Measurements from ENCODE around the gene GREB1. TPM values are rescaled to one million over a fixed set of nuclear protein-coding genes. Genes with fewer than 3 reads are reported as not detected.

Gene GREB1
- total and polyA plus RNA-seq, 2 of the 13 experiments (the other 11 are each of a cell fraction or from before 2014, with no cell fraction given): 31.3 to 61.2 TPM

DNA sequence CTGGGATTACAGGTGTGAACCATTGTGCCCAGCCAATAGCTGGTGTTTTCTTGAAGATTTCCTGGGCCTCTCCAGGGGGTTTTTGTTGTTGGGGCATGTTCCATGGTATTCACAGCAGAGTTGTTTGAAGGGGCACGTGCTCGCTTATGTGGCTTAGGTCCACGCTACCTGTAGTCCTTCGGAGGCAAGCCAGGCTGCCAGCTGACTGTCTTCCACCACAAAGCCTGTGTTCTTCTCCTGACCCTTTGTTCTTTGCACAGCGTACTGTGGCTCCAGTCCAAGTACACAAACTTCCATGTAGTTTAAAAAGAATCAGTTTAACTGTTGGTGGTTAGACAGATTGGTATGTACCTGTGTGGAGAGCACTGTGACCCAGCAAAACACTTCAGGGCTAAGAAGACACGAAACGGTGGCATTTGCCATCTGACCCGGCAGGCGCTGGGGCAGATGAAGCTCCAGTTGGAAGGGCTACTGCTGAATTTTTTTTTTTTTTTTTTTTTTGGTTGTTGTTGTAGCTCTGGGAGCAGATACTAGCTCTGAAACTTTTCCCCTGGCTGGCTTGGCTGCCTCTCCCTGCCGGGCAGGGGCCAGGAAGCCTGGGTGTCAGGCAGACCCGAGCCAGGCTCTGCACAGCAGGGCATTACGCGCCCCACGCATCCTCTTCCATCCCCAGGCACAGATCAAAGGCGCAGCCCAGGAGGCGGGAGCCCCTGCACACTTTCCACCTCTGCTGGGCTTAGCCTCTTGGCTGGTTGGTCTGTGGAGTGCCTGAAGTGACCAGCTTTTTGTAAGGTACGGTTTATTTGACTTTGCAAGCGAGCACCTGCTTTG is 5.7 kb downstream of the GREB1 start (continued):
- TF ChIP-seq CBX5 (CRISPR knock-in tag; IDR thresholded peaks at IDR 0.05; ENCODE audit: borderline replicate concordance) (0 out of 2 replicates have a peak, but pooled peaks have one; percentile 23), NFYC (CRISPR knock-in tag; IDR thresholded peaks at IDR 0.05) (no peak), HNF4A (CRISPR knock-in tag; IDR thresholded peaks at IDR 0.05) (peak; percentile 92), SMARCE1 (IDR thresholded peaks at IDR 0.05; ENCODE audit: borderline replicate concordance) (no peak), ASH2L (IDR thresholded peaks at IDR 0.05; ENCODE audit: insufficient read length, low read depth, low read length) (peak; percentile 67), FOXO1 (CRISPR knock-in tag; IDR thresholded peaks at IDR 0.05) (peak; percentile 90), ZMAT3 (CRISPR knock-in tag; conservative IDR thresholded peaks at IDR 0.05) (0 out of 2 replicates have a peak, but pooled peaks have one; percentile 35), TMF1 (CRISPR knock-in tag; IDR thresholded peaks at IDR 0.05; ENCODE audit: low read depth) (peak; percentile 68), THYN1 (CRISPR knock-in tag; IDR thresholded peaks at IDR 0.05; ENCODE audit: borderline replicate concordance, low read depth) (no peak), SP2 (CRISPR knock-in tag; IDR thresholded peaks at IDR 0.05) (no peak)
- TF ChIP-seq, protein P1, sequence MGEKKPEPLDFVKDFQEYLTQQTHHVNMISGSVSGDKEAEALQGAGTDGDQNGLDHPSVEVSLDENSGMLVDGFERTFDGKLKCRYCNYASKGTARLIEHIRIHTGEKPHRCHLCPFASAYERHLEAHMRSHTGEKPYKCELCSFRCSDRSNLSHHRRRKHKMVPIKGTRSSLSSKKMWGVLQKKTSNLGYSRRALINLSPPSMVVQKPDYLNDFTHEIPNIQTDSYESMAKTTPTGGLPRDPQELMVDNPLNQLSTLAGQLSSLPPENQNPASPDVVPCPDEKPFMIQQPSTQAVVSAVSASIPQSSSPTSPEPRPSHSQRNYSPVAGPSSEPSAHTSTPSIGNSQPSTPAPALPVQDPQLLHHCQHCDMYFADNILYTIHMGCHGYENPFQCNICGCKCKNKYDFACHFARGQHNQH (CRISPR knock-in tag; IDR thresholded peaks at IDR 0.05): peak; percentile 92
- TF ChIP-seq, protein P2, sequence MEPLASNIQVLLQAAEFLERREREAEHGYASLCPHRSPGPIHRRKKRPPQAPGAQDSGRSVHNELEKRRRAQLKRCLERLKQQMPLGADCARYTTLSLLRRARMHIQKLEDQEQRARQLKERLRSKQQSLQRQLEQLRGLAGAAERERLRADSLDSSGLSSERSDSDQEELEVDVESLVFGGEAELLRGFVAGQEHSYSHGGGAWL (CRISPR knock-in tag; IDR thresholded peaks at IDR 0.05): peak; percentile 39; the same call in 1 of the 2 replicates
- TF ChIP-seq, protein P3, sequence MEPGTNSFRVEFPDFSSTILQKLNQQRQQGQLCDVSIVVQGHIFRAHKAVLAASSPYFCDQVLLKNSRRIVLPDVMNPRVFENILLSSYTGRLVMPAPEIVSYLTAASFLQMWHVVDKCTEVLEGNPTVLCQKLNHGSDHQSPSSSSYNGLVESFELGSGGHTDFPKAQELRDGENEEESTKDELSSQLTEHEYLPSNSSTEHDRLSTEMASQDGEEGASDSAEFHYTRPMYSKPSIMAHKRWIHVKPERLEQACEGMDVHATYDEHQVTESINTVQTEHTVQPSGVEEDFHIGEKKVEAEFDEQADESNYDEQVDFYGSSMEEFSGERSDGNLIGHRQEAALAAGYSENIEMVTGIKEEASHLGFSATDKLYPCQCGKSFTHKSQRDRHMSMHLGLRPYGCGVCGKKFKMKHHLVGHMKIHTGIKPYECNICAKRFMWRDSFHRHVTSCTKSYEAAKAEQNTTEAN (CRISPR knock-in tag; conservative IDR thresholded peaks at IDR 0.05): peak; percentile 83; the same call in 1 of the 2 replicates
- TF ChIP-seq, protein P4, sequence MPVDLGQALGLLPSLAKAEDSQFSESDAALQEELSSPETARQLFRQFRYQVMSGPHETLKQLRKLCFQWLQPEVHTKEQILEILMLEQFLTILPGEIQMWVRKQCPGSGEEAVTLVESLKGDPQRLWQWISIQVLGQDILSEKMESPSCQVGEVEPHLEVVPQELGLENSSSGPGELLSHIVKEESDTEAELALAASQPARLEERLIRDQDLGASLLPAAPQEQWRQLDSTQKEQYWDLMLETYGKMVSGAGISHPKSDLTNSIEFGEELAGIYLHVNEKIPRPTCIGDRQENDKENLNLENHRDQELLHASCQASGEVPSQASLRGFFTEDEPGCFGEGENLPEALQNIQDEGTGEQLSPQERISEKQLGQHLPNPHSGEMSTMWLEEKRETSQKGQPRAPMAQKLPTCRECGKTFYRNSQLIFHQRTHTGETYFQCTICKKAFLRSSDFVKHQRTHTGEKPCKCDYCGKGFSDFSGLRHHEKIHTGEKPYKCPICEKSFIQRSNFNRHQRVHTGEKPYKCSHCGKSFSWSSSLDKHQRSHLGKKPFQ (CRISPR knock-in tag; IDR thresholded peaks at IDR 0.05; ENCODE audit: insufficient replicate concordance): peak; percentile 89
- TF ChIP-seq, protein P5, sequence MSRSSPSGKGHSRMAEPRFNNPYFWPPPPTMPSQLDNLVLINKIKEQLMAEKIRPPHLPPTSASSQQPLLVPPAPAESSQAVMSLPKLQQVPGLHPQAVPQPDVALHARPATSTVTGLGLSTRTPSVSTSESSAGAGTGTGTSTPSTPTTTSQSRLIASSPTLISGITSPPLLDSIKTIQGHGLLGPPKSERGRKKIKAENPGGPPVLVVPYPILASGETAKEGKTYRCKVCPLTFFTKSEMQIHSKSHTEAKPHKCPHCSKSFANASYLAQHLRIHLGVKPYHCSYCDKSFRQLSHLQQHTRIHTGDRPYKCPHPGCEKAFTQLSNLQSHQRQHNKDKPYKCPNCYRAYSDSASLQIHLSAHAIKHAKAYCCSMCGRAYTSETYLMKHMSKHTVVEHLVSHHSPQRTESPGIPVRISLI (CRISPR knock-in tag; IDR thresholded peaks at IDR 0.05; ENCODE audit: borderline replicate concordance): peak; percentile 87
- TF ChIP-seq, protein P6, sequence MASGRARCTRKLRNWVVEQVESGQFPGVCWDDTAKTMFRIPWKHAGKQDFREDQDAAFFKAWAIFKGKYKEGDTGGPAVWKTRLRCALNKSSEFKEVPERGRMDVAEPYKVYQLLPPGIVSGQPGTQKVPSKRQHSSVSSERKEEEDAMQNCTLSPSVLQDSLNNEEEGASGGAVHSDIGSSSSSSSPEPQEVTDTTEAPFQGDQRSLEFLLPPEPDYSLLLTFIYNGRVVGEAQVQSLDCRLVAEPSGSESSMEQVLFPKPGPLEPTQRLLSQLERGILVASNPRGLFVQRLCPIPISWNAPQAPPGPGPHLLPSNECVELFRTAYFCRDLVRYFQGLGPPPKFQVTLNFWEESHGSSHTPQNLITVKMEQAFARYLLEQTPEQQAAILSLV (CRISPR knock-in tag; IDR thresholded peaks at IDR 0.05; ENCODE audit: borderline replicate concordance): peak; percentile 77; the same call in 1 of the 2 replicates
- TF ChIP-seq, protein P7, sequence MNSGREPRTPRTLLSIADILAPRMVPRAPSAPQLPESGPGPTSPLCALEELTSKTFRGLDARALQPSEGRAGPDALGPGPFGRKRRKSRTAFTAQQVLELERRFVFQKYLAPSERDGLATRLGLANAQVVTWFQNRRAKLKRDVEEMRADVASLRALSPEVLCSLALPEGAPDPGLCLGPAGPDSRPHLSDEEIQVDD (CRISPR knock-in tag; IDR thresholded peaks at IDR 0.05; ENCODE audit: borderline replicate concordance): no peak

Measured in HepG2 (cell line).